Measurements from ENCODE around the gene EYS.

GRCh38 chr6:64213697-64214096 lies 1493.3 kb downstream of the EYS start:
- TF ChIP-seq CTCF (IDR thresholded peaks at IDR 0.05): no peak
- TF ChIP-seq POLR2AphosphoS5 (IDR thresholded peaks at IDR 0.05): no peak

Data from breast epithelium (tissue), 3 donors.